ENCODE measurements around the gene NPIPB8.
"Not testable (repeated sequence)": the region's sequence is repeated elsewhere in the genome, so short reads cannot be mapped to it uniquely, and the experiment has no call there.

Gene NPIPB8

DNA sequence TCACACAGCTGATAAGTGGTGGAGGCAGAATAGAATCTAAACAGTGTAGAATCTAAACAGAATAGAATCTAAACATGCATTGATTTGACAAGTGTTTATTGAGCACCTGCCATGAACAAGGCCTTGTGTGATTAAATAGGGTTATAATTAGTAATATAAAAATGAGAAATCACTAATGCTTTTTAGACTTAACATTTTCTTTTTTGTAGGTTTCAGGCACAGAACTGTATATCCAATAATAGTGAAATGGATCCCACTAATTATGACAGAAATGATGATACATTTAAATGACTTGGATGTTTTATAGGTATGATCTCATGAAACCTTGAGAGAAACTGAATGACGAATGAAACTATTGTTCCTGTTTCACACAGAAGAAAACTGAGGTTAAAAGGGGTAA lies at the start of gene NPIPB8:
NPIPB8 (plus strand) TSS at position 301 of the 400 bp plus-strand sequence. CDS start 296 bp downstream, outside the sequence.
- not testable (repeated sequence) for H3K27me3 ChIP-seq (ENCODE audit: insufficient read depth, low read depth); H3K79me2 ChIP-seq (ENCODE audit: insufficient read depth, low read depth); H3K36me3 ChIP-seq (ENCODE audit: insufficient read depth); H2AFZ ChIP-seq (ENCODE audit: low read depth); H4K20me1 ChIP-seq (ENCODE audit: insufficient read depth); H3K4me3 ChIP-seq (IDR thresholded peaks at IDR 0.05; ENCODE audit: insufficient read depth, low read depth, low read length); H3K27ac ChIP-seq; H3K9ac ChIP-seq; H3K4me2 ChIP-seq
- peaks cover 30% of the 10 kb centered on the region for H3K4me1 ChIP-seq (ENCODE audit: low read depth, poor library complexity, severe bottlenecking)

DNA sequence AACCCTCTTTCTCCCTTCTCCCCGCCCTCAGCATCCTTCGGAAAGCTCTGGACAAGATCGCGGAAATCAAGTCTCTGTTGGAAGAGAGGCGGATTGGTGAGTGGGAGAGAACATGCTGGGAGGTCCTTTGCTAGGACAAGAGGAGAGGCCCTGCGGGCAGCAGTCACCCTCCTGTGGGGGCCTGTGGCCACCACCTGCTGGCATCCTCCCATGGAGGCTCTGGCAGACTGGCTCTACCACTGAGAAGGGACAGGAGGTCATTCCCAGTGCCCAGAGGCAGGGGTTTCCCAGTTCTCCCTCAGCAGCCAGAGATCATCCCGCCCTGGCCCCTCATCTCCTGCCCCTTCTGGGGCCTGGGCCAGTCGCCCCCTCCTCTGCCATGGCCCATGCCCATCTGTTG lies 48.8 kb upstream of the NPIPB8 start:
- H3K9ac ChIP-seq = no peak overlapping the region
- no peaks in the 10 kb centered on the region for H3K36me3 ChIP-seq (ENCODE audit: insufficient read depth)
- no peak overlapping the region for H3K4me3 ChIP-seq (IDR thresholded peaks at IDR 0.05; ENCODE audit: insufficient read depth, low read depth, low read length)
- no peaks in the 10 kb centered on the region for H3K27me3 ChIP-seq (ENCODE audit: insufficient read depth, low read depth)
- H4K20me1 ChIP-seq (ENCODE audit: insufficient read depth) = no peaks in the 10 kb centered on the region
- H3K4me1 ChIP-seq (ENCODE audit: low read depth, poor library complexity, severe bottlenecking) = no peaks in the 10 kb centered on the region
- TF ChIP-seq, protein P1, sequence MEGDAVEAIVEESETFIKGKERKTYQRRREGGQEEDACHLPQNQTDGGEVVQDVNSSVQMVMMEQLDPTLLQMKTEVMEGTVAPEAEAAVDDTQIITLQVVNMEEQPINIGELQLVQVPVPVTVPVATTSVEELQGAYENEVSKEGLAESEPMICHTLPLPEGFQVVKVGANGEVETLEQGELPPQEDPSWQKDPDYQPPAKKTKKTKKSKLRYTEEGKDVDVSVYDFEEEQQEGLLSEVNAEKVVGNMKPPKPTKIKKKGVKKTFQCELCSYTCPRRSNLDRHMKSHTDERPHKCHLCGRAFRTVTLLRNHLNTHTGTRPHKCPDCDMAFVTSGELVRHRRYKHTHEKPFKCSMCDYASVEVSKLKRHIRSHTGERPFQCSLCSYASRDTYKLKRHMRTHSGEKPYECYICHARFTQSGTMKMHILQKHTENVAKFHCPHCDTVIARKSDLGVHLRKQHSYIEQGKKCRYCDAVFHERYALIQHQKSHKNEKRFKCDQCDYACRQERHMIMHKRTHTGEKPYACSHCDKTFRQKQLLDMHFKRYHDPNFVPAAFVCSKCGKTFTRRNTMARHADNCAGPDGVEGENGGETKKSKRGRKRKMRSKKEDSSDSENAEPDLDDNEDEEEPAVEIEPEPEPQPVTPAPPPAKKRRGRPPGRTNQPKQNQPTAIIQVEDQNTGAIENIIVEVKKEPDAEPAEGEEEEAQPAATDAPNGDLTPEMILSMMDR (conservative IDR thresholded peaks at IDR 0.05; ENCODE audit: low read depth, low read length) = no peak
- no peak overlapping the region for H3K4me2 ChIP-seq
- no peak overlapping the region for H3K27ac ChIP-seq
- no peaks in the 10 kb centered on the region for H3K79me2 ChIP-seq (ENCODE audit: insufficient read depth, low read depth)
- H2AFZ ChIP-seq (ENCODE audit: low read depth) = no peak overlapping the region

DNA sequence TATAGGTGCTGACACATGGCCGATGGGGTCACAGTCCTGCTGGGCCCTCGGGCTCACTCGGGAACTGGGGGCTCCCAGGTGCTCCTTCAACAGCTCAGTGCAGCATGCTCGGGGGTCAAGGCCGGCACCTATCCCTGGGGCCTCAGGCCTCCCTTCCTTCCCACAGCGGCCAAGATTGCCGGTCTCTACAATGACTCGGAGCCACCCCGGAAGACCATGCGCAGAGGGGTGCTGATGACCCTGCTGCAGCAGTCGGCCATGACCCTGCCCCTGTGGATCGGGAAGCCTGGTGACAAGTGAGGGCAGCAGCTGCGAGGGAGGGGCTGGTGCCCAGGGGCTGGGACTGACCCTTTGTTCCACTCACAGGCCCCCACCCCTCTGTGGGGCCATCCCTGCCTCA lies 47.9 kb upstream of the NPIPB8 start:
- Histone ChIP-seq H4K20me1 (ENCODE audit: insufficient read depth) (no peaks in the 10 kb centered on the region), H3K27ac (no peak overlapping the region), H3K27me3 (ENCODE audit: insufficient read depth, low read depth) (no peaks in the 10 kb centered on the region), H2AFZ (ENCODE audit: low read depth) (no peak overlapping the region), H3K9ac (no peak overlapping the region), H3K36me3 (ENCODE audit: insufficient read depth) (no peaks in the 10 kb centered on the region), H3K4me1 (ENCODE audit: low read depth, poor library complexity, severe bottlenecking) (no peaks in the 10 kb centered on the region), H3K4me2 (no peak overlapping the region), H3K4me3 (IDR thresholded peaks at IDR 0.05; ENCODE audit: insufficient read depth, low read depth, low read length) (no peak overlapping the region), H3K79me2 (ENCODE audit: insufficient read depth, low read depth) (no peaks in the 10 kb centered on the region)
- TF ChIP-seq, protein P1 (conservative IDR thresholded peaks at IDR 0.05; ENCODE audit: low read depth, low read length) = no peak

DNA sequence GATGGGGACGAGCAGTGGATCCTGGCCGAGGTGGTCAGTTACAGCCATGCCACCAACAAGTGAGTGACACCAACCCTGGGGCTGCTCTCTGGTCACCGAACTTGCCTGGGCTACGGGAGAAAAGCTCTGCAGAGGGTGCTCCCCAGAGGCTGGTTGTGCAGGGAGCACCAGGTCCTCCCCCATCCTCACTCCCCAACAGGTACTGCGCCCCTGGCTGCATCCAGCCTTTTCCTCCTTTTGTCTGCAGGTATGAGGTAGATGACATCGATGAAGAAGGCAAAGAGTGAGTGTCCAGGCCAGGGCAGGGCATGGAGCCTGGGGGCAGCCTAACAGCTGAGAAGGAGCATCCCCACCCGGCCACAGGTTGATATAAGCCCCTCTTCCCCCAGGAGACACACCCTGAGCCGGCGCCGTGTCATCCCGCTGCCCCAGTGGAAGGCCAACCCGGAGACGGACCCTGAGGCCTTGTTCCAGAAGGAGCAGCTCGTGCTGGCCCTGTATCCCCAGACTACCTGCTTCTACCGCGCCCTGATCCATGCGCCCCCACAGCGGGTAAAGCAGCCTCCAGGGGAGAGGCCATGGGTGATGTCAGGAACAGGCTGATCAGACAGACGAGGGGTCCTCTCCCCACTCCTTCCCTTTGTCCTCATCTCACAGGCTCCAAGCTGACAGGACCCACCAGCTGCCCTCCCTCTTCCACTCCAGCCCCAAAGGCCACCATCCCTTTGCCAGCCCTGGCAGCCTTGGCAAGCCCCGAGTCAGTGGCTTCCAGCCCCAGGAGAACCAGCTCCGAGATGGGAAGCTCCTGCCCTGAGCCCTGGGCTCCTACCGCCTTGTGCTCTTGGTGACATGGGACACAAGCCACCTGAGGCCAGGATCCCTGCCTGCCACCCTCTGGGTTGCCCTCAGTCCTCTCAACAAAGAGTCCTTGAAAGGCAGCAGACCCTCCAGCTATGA lies 47.2 kb upstream of the NPIPB8 start:
- Histone ChIP-seq H4K20me1 (ENCODE audit: insufficient read depth) (no peaks in the 10 kb centered on the region), H3K9ac (no peak overlapping the region), H3K36me3 (ENCODE audit: insufficient read depth) (no peaks in the 10 kb centered on the region), H3K4me3 (IDR thresholded peaks at IDR 0.05; ENCODE audit: insufficient read depth, low read depth, low read length) (no peak overlapping the region), H3K79me2 (ENCODE audit: insufficient read depth, low read depth) (no peaks in the 10 kb centered on the region), H3K4me1 (ENCODE audit: low read depth, poor library complexity, severe bottlenecking) (no peaks in the 10 kb centered on the region), H3K4me2 (no peak overlapping the region), H3K27ac (no peak overlapping the region), H3K27me3 (ENCODE audit: insufficient read depth, low read depth) (no peaks in the 10 kb centered on the region), H2AFZ (ENCODE audit: low read depth) (no peak overlapping the region)
- TF ChIP-seq, protein P1 (conservative IDR thresholded peaks at IDR 0.05; ENCODE audit: low read depth, low read length) = no peak

DNA sequence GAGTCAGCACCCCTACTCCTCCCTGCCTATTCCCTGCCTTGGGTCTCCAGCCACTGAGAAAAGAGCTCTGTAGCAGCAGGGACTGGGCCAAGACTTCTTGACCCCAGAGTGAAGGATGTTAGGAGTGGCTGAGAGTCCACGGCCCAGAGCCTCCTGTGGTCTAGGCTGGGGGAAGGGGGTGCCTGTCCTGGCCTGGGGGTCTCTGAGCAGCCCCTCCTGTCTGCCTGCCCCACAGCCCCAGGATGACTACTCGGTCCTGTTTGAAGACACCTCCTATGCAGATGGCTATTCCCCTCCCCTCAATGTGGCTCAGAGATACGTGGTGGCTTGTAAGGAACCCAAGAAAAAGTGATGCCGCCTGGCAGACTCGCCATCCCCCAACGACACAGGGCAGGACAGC lies 46.5 kb upstream of the NPIPB8 start:
- no peaks in the 10 kb centered on the region for H3K36me3 ChIP-seq (ENCODE audit: insufficient read depth)
- no peaks in the 10 kb centered on the region for H3K27me3 ChIP-seq (ENCODE audit: insufficient read depth, low read depth)
- no peaks in the 10 kb centered on the region for H3K4me1 ChIP-seq (ENCODE audit: low read depth, poor library complexity, severe bottlenecking)
- no peak overlapping the region for H3K9ac ChIP-seq
- no peak overlapping the region for H3K4me3 ChIP-seq (IDR thresholded peaks at IDR 0.05; ENCODE audit: insufficient read depth, low read depth, low read length)
- H2AFZ ChIP-seq (ENCODE audit: low read depth) = no peak overlapping the region
- no peak overlapping the region for H3K27ac ChIP-seq
- H3K79me2 ChIP-seq (ENCODE audit: insufficient read depth, low read depth) = no peaks in the 10 kb centered on the region
- H4K20me1 ChIP-seq (ENCODE audit: insufficient read depth) = no peaks in the 10 kb centered on the region
- no peak overlapping the region for H3K4me2 ChIP-seq
- TF ChIP-seq, protein P1 (conservative IDR thresholded peaks at IDR 0.05; ENCODE audit: low read depth, low read length) = no peak

Data from KMS-11 (cell line).